SHP77 treated with DMSO at 0.1 percent for 48 hours (cell line): ENCODE data around the gene ITGB2.
"Not testable (repeated sequence)": the region's sequence is repeated elsewhere in the genome, so short reads cannot be mapped to it uniquely, and the experiment has no call there.

ENCODE experiments used
- DNase-seq: peaks from one replicate; lab custom pipeline; 2025; lab: John Stamatoyannopoulos, UW

The ITGB2 gene

GRCh38 chr21:44884097-44884496 is 36.6 kb downstream of the ITGB2 start:
- DNase-seq: no peak

- no peak for DNase-seq
Observed at GRCh38 chr21:44883250-44883649, 37.4 kb downstream of the ITGB2 start.

- no peak for DNase-seq
Observed at GRCh38 chr21:44881198-44881872, 39.4 kb downstream of the ITGB2 start.

- DNase-seq: no peak
Observed at GRCh38 chr21:44880405-44881197, 40.1 kb downstream of the ITGB2 start.

- DNase-seq: not testable (repeated sequence)
Observed at GRCh38 chr21:44879238-44879637, 41.5 kb downstream of the ITGB2 start.

GRCh38 chr21:44878053-44878982 is 42.4 kb downstream of the ITGB2 start:
- no peak for DNase-seq

- DNase-seq: no peak
Observed at GRCh38 chr21:44876849-44877575, 43.7 kb downstream of the ITGB2 start.

- DNase-seq: no peak
Observed at GRCh38 chr21:44875316-44875700, 45.4 kb downstream of the ITGB2 start.

- DNase-seq: no peak
Observed at GRCh38 chr21:44874497-44875315, 46.0 kb downstream of the ITGB2 start.

GRCh38 chr21:44874240-44874496 is 46.5 kb downstream of the ITGB2 start:
- DNase-seq: no peak

- peak; percentile 86 for DNase-seq
Observed at GRCh38 chr21:44873356-44874239, 47.1 kb downstream of the ITGB2 start, which contains the start of gene PTTG1IP. TSS of gene PTTG1IP (minus strand) at chr21:44873690. CDS start at chr21:44873616, 74 bp downstream.

GRCh38 chr21:44872649-44873355 is 47.9 kb downstream of the ITGB2 start:
- no peak for DNase-seq

GRCh38 chr21:44872323-44872648 is 48.4 kb downstream of the ITGB2 start:
- DNase-seq: no peak

GRCh38 chr21:44871576-44872269 is 49.0 kb downstream of the ITGB2 start:
- no peak for DNase-seq

- DNase-seq: no peak
Observed at GRCh38 chr21:44870748-44871495, 49.8 kb downstream of the ITGB2 start.

- no peak for DNase-seq
Observed at GRCh38 chr21:44869781-44870747, 50.6 kb downstream of the ITGB2 start.

GRCh38 chr21:44868707-44869106 is 52.0 kb downstream of the ITGB2 start:
- no peak for DNase-seq
